MM.1S (cell line): Measurements from ENCODE around the gene CHCHD3.

Experiments
- DNase-seq: peaks from one replicate; pipeline ENCODE4 v3.0.0-alpha.2; 2015
- H2AFZ ChIP-seq: fragments of 300-600 bp; sonication (generic); 2 replicates; pipeline ENCODE4 v1.6.0; 2016; ENCODE audit warnings: antibody characterized with exemption, low read length
- H3F3A ChIP-seq: fragments of 300-600 bp; sonication (generic); 2 replicates; pipeline ENCODE4 v1.6.1; 2016; ENCODE audit warnings: mild to moderate bottlenecking, antibody characterized with exemption, low read length, moderate library complexity, mixed read lengths; ENCODE audit not compliant: insufficient read depth
- H3K27ac ChIP-seq: fragments of 300-600 bp; sonication (generic); 2 replicates; pipeline ENCODE4 v1.5.1; 2016; ENCODE audit warnings: mild to moderate bottlenecking, low read length
- H3K27me3 ChIP-seq: fragments of 300-600 bp; sonication (generic); replicated peaks from 2 replicates; pipeline ENCODE4 v1.6.0; 2016; ENCODE audit warnings: low read length; ENCODE audit not compliant: insufficient read depth
- H3K36me3 ChIP-seq: fragments of 300-600 bp; sonication (generic); replicated peaks from 2 replicates; pipeline ENCODE4 v1.6.1; 2016; ENCODE audit warnings: mild to moderate bottlenecking, low read length, mixed read lengths; ENCODE audit not compliant: insufficient read depth
- H3K4me1 ChIP-seq: fragments of 300-600 bp; sonication (generic); 2 replicates; pipeline ENCODE4 v1.6.1; 2016; ENCODE audit warnings: low read length, mixed read lengths
- H3K4me2 ChIP-seq: fragments of 300-600 bp; sonication (generic); 2 replicates; pipeline ENCODE4 v1.6.0; 2016; ENCODE audit warnings: low read depth, low read length
- H3K4me3 ChIP-seq: fragments of 300-600 bp; sonication (generic); 2 replicates; pipeline ENCODE4 v1.5.1; 2016; ENCODE audit warnings: low read length, mixed read lengths
- H3K79me2 ChIP-seq: fragments of 300-600 bp; sonication (generic); 2 replicates; pipeline ENCODE4 v1.6.1; 2016; ENCODE audit warnings: mixed run types, low read length, mixed read lengths
- H3K9ac ChIP-seq: fragments of 300-600 bp; sonication (generic); 2 replicates; pipeline ENCODE4 v1.6.1; 2016; ENCODE audit warnings: low read length, mixed read lengths
- H3K9me2 ChIP-seq: fragments of 300-600 bp; sonication (generic); replicated peaks from 2 replicates; pipeline ENCODE4 v1.6.1; 2016; ENCODE audit warnings: mild to moderate bottlenecking, low read length, mixed read lengths; ENCODE audit not compliant: insufficient read depth
- H3K9me3 ChIP-seq: fragments of 300-600 bp; sonication (generic); replicated peaks from 2 replicates; pipeline ENCODE4 v1.6.1; 2016; ENCODE audit warnings: mild to moderate bottlenecking, low read length, mixed read lengths; ENCODE audit not compliant: insufficient read depth
- H4K20me1 ChIP-seq: fragments of 300-600 bp; sonication (generic); 2 replicates; pipeline ENCODE4 v1.6.1; 2016; ENCODE audit warnings: mild to moderate bottlenecking, low read length, moderate library complexity, mixed read lengths; ENCODE audit not compliant: insufficient read depth
- EZH2 ChIP-seq: fragments of 300-600 bp; sonication (generic); optimal IDR thresholded peaks from 2 replicates; pipeline ENCODE3; 2017; ENCODE audit warnings: low read depth, mild to moderate bottlenecking, antibody characterized with exemption, low read length, mixed read lengths
- EZH2phosphoT487 ChIP-seq: fragments of 300-600 bp; sonication (generic); IDR thresholded peaks from 2 replicates; pipeline ENCODE4 v1.6.1; 2018; ENCODE audit warnings: antibody characterized with exemption, low read length
- TF ChIP-seq, protein P1 (sequence below): fragments of 300-600 bp; sonication (generic); IDR thresholded peaks from 2 replicates; pipeline ENCODE4 v1.5.1; 2016; ENCODE audit warnings: antibody characterized with exemption, low read length, mixed read lengths

Gene CHCHD3

GRCh38 chr7:132857703-132858102, 224.2 kb downstream of the CHCHD3 start:
- Histone ChIP-seq H3K9me3 (no peaks in the 10 kb centered on the region), H3K9ac (no peak overlapping the region), H3K79me2 (no peaks in the 10 kb centered on the region), H3K4me1 (no peaks in the 10 kb centered on the region), H3K4me2 (no peak overlapping the region), H3K27ac (no peak overlapping the region), H4K20me1 (no peaks in the 10 kb centered on the region), H3K4me3 (no peak overlapping the region), H3K36me3 (no peaks in the 10 kb centered on the region), H3K9me2 (no peaks in the 10 kb centered on the region), H3F3A (no peaks in the 10 kb centered on the region), H2AFZ (no peak overlapping the region), H3K27me3 (no peaks in the 10 kb centered on the region)
- DNase-seq: no peak
- TF ChIP-seq EZH2 (no peak), EZH2phosphoT487 (no peak)
- TF ChIP-seq, protein P1, sequence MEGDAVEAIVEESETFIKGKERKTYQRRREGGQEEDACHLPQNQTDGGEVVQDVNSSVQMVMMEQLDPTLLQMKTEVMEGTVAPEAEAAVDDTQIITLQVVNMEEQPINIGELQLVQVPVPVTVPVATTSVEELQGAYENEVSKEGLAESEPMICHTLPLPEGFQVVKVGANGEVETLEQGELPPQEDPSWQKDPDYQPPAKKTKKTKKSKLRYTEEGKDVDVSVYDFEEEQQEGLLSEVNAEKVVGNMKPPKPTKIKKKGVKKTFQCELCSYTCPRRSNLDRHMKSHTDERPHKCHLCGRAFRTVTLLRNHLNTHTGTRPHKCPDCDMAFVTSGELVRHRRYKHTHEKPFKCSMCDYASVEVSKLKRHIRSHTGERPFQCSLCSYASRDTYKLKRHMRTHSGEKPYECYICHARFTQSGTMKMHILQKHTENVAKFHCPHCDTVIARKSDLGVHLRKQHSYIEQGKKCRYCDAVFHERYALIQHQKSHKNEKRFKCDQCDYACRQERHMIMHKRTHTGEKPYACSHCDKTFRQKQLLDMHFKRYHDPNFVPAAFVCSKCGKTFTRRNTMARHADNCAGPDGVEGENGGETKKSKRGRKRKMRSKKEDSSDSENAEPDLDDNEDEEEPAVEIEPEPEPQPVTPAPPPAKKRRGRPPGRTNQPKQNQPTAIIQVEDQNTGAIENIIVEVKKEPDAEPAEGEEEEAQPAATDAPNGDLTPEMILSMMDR: no peak

DNA sequence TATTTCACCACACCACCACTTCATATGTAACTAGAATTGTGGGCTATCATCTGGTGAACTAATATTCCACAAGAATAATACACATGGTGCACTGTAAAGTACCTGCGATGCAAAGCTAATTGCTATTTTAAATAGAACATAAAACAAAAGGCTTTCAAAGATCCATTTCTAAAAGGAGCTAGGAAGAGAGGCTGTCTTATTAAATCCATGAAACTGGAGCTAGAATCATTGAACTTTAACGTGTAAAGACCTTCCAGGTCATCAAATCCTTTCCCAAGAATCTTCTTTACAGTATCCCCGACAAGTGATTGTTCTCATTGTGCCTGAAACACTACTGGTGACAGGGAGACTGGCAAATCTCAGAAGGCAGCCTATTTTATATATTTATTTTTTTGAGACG, 224.9 kb downstream of the CHCHD3 start:
- Histone ChIP-seq H3F3A (no peaks in the 10 kb centered on the region), H3K9me2 (no peaks in the 10 kb centered on the region), H3K9me3 (no peaks in the 10 kb centered on the region), H3K36me3 (no peaks in the 10 kb centered on the region), H3K4me2 (no peak overlapping the region), H3K79me2 (no peaks in the 10 kb centered on the region), H3K27ac (no peak overlapping the region), H3K9ac (no peak overlapping the region), H2AFZ (no peak overlapping the region), H3K27me3 (no peaks in the 10 kb centered on the region), H4K20me1 (no peaks in the 10 kb centered on the region), H3K4me3 (no peak overlapping the region), H3K4me1 (no peaks in the 10 kb centered on the region)
- TF ChIP-seq EZH2: no peak
- TF ChIP-seq EZH2phosphoT487: no peak
- TF ChIP-seq, protein P1: no peak
- no peak for DNase-seq

GRCh38 chr7:132856416-132856815, 225.5 kb downstream of the CHCHD3 start:
- Histone ChIP-seq H3K79me2 (no peaks in the 10 kb centered on the region), H2AFZ (no peak overlapping the region), H3K27me3 (no peaks in the 10 kb centered on the region), H3K9me3 (no peaks in the 10 kb centered on the region), H4K20me1 (no peaks in the 10 kb centered on the region), H3K4me2 (no peak overlapping the region), H3K27ac (no peak overlapping the region), H3K9ac (no peak overlapping the region), H3K4me1 (no peaks in the 10 kb centered on the region), H3K36me3 (no peaks in the 10 kb centered on the region), H3F3A (no peaks in the 10 kb centered on the region), H3K4me3 (no peak overlapping the region), H3K9me2 (no peaks in the 10 kb centered on the region)
- TF ChIP-seq, protein P1: no peak
- TF ChIP-seq EZH2phosphoT487: no peak
- TF ChIP-seq EZH2: no peak
- DNase-seq: no peak
